H1 (cell line): ENCODE results near the gene AGT. TPM values are rescaled to one million over a fixed set of nuclear protein-coding genes. Genes with fewer than 3 reads are reported as not detected.
"Not testable (repeated sequence)": the region's sequence is repeated elsewhere in the genome, so short reads cannot be mapped to it uniquely, and the experiment has no call there.

ENCODE experiments used
- CTCF ChIA-PET: fragments of 300-600 bp; sonication (Branson Sonifier 250); formaldehyde crosslinking; loops from one replicate; lab custom pipeline; 2021; ENCODE audit not compliant: partially characterized antibody; lab: Charles Lee
- POLR2A ChIA-PET: fragments of 300-600 bp; sonication (Branson Sonifier 250); formaldehyde crosslinking; loops from one replicate; lab custom pipeline; 2021; ENCODE audit warnings: inconsistent platforms; ENCODE audit not compliant: partially characterized antibody; lab: Charles Lee
- DNase-seq, 2 experiments: peaks; one replicate each; pipeline versions ENCODE4 v3.0.0 to v3.0.0-alpha.2; 2010 to 2022; ENCODE audit warnings: low spot score in 2 of 2, low read depth in 1 of 2, mixed read lengths in 1 of 2
- FAIRE-seq: peaks from 2 replicates; lab custom pipeline; 2011; peaks lifted over from hg19 to GRCh38; lab: Jason Lieb, UNC
- H2AFZ ChIP-seq: 2 replicates; pipeline ENCODE4 v1.8.1; 2012; ENCODE audit warnings: low read length, inconsistent platforms
- H2AK5ac ChIP-seq: 2 replicates; pipeline ENCODE4 v1.6.1; 2013; ENCODE audit warnings: low read depth, low read length
- H2BK120ac ChIP-seq: replicated peaks from 2 replicates; pipeline ENCODE3; 2013; ENCODE audit warnings: low read depth, low read length, inconsistent platforms
- H2BK12ac ChIP-seq: 2 replicates; pipeline ENCODE4 v1.6.1; 2013; ENCODE audit warnings: low read depth, low read length
- H2BK15ac ChIP-seq: 2 replicates; pipeline ENCODE4 v1.6.1; 2013; ENCODE audit warnings: low read length
- H2BK20ac ChIP-seq: 2 replicates; pipeline ENCODE4 v1.6.1; 2013; ENCODE audit warnings: low read length
- H2BK5ac ChIP-seq: 2 replicates; pipeline ENCODE4 v1.6.1; 2013; ENCODE audit warnings: low read depth, low read length
- H3K14ac ChIP-seq: 2 replicates; pipeline ENCODE4 v1.6.1; 2013; ENCODE audit warnings: inconsistent platforms; ENCODE audit not compliant: insufficient read length
- H3K18ac ChIP-seq: 2 replicates; pipeline ENCODE4 v1.6.1; 2013; ENCODE audit warnings: low read length; ENCODE audit errors: extremely low read depth
- H3K23ac ChIP-seq: 2 replicates; pipeline ENCODE4 v1.6.1; 2013; ENCODE audit warnings: inconsistent platforms; ENCODE audit not compliant: insufficient read length
- H3K23me2 ChIP-seq: 2 replicates; pipeline ENCODE4 v1.6.1; 2013; ENCODE audit warnings: low read depth, low read length
- H3K27ac ChIP-seq: 2 replicates; pipeline ENCODE4 v1.6.1; 2011; ENCODE audit warnings: low read depth, low read length, inconsistent platforms
- H3K27me3 ChIP-seq, 4 experiments: replicated peaks in 1 of 4; 1 replicate in 1 of 4; 2 replicates in 3 of 4; pipeline versions ENCODE4 v1.6.1 to v1.8.1; 2011 to 2013; ENCODE audit warnings: low read length in 3 of 4, mild to moderate bottlenecking in 3 of 4, inconsistent platforms in 2 of 4, mixed read lengths in 2 of 4, moderate library complexity in 1 of 4; ENCODE audit not compliant: control insufficient read depth in 3 of 4, insufficient read depth in 3 of 4; ENCODE audit errors: extremely low read depth in 1 of 4
- H3K36me3 ChIP-seq, 4 experiments: 2 replicates each; pipeline versions ENCODE4 v1.6.1 to v1.8.1; 2011 to 2013; ENCODE audit warnings: mild to moderate bottlenecking in 4 of 4, low read length in 3 of 4, moderate library complexity in 2 of 4, control low read depth in 1 of 4, inconsistent platforms in 1 of 4; ENCODE audit not compliant: insufficient read depth in 4 of 4, control insufficient read depth in 2 of 4
- H3K4ac ChIP-seq: replicated peaks from 2 replicates; pipeline ENCODE3; 2013; ENCODE audit warnings: low read length, low read depth, mixed read lengths, inconsistent platforms; ENCODE audit not compliant: insufficient read length
- H3K4me1 ChIP-seq, 4 experiments: replicated peaks in 1 of 4; 1 replicate in 1 of 4; 2 replicates in 3 of 4; pipeline versions ENCODE4 v1.6.1 to v1.8.1; 2011 to 2013; ENCODE audit warnings: low read length in 3 of 4, inconsistent platforms in 2 of 4, mixed read lengths in 1 of 4; ENCODE audit not compliant: insufficient read depth in 4 of 4, control insufficient read depth in 3 of 4
- H3K4me2 ChIP-seq, 2 experiments: 2 replicates each; pipeline versions ENCODE4 v1.6.1 to v1.8.1; 2011 to 2013; ENCODE audit warnings: low read depth in 2 of 2, low read length in 2 of 2, control low read depth in 1 of 2, inconsistent platforms in 1 of 2, mild to moderate bottlenecking in 1 of 2; ENCODE audit not compliant: insufficient read depth in 1 of 2
- H3K4me3 ChIP-seq, 4 experiments: fragments of 200-600, 300-600 bp in 1 of 4; sonication (generic), shearing (Covaris generic), sonication (Bioruptor Twin) in 1 of 4; 2 replicates each; pipeline versions ENCODE4 v1.5.1 to v1.8.1; 2011 to 2016; ENCODE audit warnings: low read length in 4 of 4, low read depth in 3 of 4, control low read depth in 2 of 4, inconsistent platforms in 2 of 4, mild to moderate bottlenecking in 2 of 4, mixed read lengths in 1 of 4, moderate library complexity in 1 of 4; ENCODE audit not compliant: insufficient read depth in 2 of 4; ENCODE audit errors: extremely low read depth in 1 of 4
- H3K56ac ChIP-seq: replicated peaks from 2 replicates; pipeline ENCODE3; 2013; ENCODE audit warnings: low read depth, mild to moderate bottlenecking, mixed read lengths, low read length, inconsistent platforms; ENCODE audit not compliant: insufficient read length
- H3K79me1 ChIP-seq: 2 replicates; pipeline ENCODE4 v1.6.1; 2013; ENCODE audit warnings: low read depth, low read length, control low read depth
- H3K79me2 ChIP-seq, 2 experiments: 2 replicates each; pipeline versions ENCODE4 v1.6.1 to v1.8.1; 2012 to 2013; ENCODE audit warnings: low read length in 2 of 2, mild to moderate bottlenecking in 2 of 2, inconsistent platforms in 1 of 2; ENCODE audit not compliant: insufficient read depth in 2 of 2, control insufficient read depth in 1 of 2
- H3K9ac ChIP-seq, 4 experiments: replicated peaks in 1 of 4; 1 replicate in 1 of 4; 2 replicates in 3 of 4; pipeline versions ENCODE4 v1.6.1 to v1.8.1; 2011 to 2013; ENCODE audit warnings: low read depth in 3 of 4, low read length in 3 of 4, control low read depth in 2 of 4, mild to moderate bottlenecking in 2 of 4, moderate library complexity in 2 of 4, inconsistent platforms in 1 of 4; ENCODE audit errors: extremely low read depth in 1 of 4
- H3K9me3 ChIP-seq, 2 experiments: 2 replicates each; pipeline versions ENCODE4 v1.6.1 to v1.8.1; 2012 to 2013; ENCODE audit warnings: mild to moderate bottlenecking in 2 of 2, moderate library complexity in 2 of 2, control low read depth in 1 of 2, inconsistent platforms in 1 of 2, low read depth in 1 of 2, low read length in 1 of 2, mixed read lengths in 1 of 2; ENCODE audit not compliant: insufficient read depth in 2 of 2
- H4K20me1 ChIP-seq, 2 experiments: replicated peaks in 1 of 2; 2 replicates each; pipeline versions ENCODE3 to v1.8.1; 2011 to 2013; ENCODE audit warnings: inconsistent platforms in 2 of 2, low read length in 2 of 2, mild to moderate bottlenecking in 1 of 2; ENCODE audit not compliant: insufficient read depth in 2 of 2, control insufficient read depth in 1 of 2
- H4K5ac ChIP-seq: 2 replicates; pipeline ENCODE4 v1.6.1; 2013; ENCODE audit warnings: low read length, low read depth, mixed read lengths, inconsistent platforms; ENCODE audit not compliant: insufficient read length
- H4K8ac ChIP-seq: 2 replicates; pipeline ENCODE4 v1.8.0; 2013; ENCODE audit warnings: mild to moderate bottlenecking, moderate library complexity, low read length, inconsistent platforms; ENCODE audit not compliant: insufficient read depth; ENCODE audit errors: extremely low read depth
- H4K91ac ChIP-seq: replicated peaks from 2 replicates; pipeline ENCODE3; 2013; ENCODE audit warnings: low read length, mixed read lengths, inconsistent platforms; ENCODE audit not compliant: insufficient read length
- CBX5 ChIP-seq: fragments of 300-800, 300-1000 bp; sonication (generic); IDR thresholded peaks from 2 replicates; pipeline ENCODE4 v1.7.1; 2016; ENCODE audit warnings: antibody characterized with exemption, low read length, low read depth
- CREB1 ChIP-seq: IDR thresholded peaks from 2 replicates; pipeline ENCODE4 v1.6.1; 2012; ENCODE audit warnings: inconsistent platforms
- HDAC2 ChIP-seq, 2 experiments: fragments of 300-600 bp in 1 of 2; sonication (generic) in 1 of 2; IDR thresholded peaks; 2 replicates each; pipeline ENCODE4 v1.6.1; 2011 to 2012; ENCODE audit warnings: low read depth in 2 of 2, low read length in 2 of 2, mild to moderate bottlenecking in 2 of 2, moderate library complexity in 2 of 2, borderline replicate concordance in 1 of 2, inconsistent platforms in 1 of 2
- RFX5 ChIP-seq: IDR thresholded peaks from 2 replicates; pipeline ENCODE4 v1.6.1; 2011; ENCODE audit warnings: low read depth, low read length, improper control_type of control experiment, borderline replicate concordance
- WGBS, 2 experiments: shearing (Covaris generic) in 1 of 2; methylation state at CpG; one replicate each; pipeline versions ENCODE4 v1.1.6 to v1.1.7; 2013 to 2015; ENCODE audit warnings: low lambda C conversion rate in 2 of 2, mixed read lengths in 2 of 2, inconsistent platforms in 1 of 2, low coverage in 1 of 2, missing lambda C conversion rate in 1 of 2; ENCODE audit not compliant: insufficient replicate concordance in 2 of 2, insufficient coverage in 1 of 2, insufficient read length in 1 of 2; ENCODE audit errors: extremely low coverage in 1 of 2, missing lambda C conversion rate in 1 of 2; 5-methylcytosine and 5-hydroxymethylcytosine counted together
- polyA plus RNA-seq, 7 experiments: library from polyadenylated mRNA; depleted of rRNA in 3 of 7; stranded (reverse) in 5 of 7; unstranded in 2 of 7; fragments of >200 nt in 5 of 7; fragments of 200-250 nt in 2 of 7; gene quantifications; 1 replicate in 5 of 7; 2 replicates in 1 of 7; 4 replicates in 1 of 7; pipeline versions ENCODE4 v1.2.1 to v1.2.3, GENCODE V29; 2011 to 2013; ENCODE audit warnings: missing spikeins in 2 of 7, mixed read lengths in 2 of 7
- total RNA-seq: library from RNA; stranded (reverse); fragmentation: NEBNext Ultra II Directional; extraction: Animal tissue kit (Norgen Biotek cat#: 25700); gene quantifications from 2 replicates; pipeline ENCODE4 v1.2.1, GENCODE V29; 2021
- TF ChIP-seq, protein P1 (sequence below): IDR thresholded peaks from 2 replicates; pipeline ENCODE4 v1.6.1; 2011; ENCODE audit warnings: low read depth, mild to moderate bottlenecking, low read length; ENCODE audit not compliant: insufficient read depth

Gene AGT
- total and polyA plus RNA-seq, 2 of the 8 experiments (the other 6 are each of a cell fraction or from before 2014, with no cell fraction given), result 0.20 TPM; not detected in 1

DNA sequence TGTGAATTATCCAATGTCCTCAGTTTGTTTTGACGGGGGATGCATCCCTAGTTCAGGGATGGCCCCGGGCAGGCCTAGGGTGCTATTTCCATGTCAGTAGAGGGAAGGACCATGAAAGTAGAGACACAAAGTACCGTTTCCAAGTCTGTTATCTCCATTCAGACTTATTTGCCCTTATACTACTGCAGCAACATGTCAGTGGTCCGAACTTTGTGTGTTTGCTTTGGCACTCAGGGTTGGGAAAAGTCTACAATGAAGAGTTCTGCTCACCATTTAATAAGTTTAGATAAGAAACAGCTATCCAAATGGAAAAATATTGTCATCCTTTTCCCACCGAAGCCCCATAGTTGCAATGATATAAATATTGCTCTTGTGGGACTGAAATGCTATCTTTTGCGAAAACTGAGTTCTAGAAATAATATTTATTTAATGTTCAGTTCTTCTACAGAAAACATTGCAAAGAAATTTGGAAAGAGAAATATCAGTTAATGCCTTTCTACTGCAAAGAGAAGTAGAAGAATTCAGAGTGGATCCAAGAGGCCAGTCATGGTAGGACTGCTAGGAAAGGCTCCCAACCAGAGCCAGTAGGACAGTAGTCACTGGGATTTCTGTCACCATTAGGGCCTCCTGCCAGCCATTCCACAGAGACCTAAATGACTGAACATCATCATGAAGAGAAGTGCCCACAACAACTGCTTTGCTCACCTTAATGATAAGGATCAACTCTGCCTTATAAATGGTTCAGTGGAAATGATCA, 11.5 kb upstream of the AGT start (continued):
- TF ChIP-seq CREB1 (no peak), HDAC2 (IDR thresholded peaks at IDR 0.05; ENCODE audit: borderline replicate concordance in 1 of 2, low read depth in 2 of 2, low read length in 2 of 2) (no peak), CBX5 (no peak), RFX5 (no peak)
- TF ChIP-seq, protein P1, sequence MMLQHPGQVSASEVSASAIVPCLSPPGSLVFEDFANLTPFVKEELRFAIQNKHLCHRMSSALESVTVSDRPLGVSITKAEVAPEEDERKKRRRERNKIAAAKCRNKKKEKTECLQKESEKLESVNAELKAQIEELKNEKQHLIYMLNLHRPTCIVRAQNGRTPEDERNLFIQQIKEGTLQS, result no peak

DNA sequence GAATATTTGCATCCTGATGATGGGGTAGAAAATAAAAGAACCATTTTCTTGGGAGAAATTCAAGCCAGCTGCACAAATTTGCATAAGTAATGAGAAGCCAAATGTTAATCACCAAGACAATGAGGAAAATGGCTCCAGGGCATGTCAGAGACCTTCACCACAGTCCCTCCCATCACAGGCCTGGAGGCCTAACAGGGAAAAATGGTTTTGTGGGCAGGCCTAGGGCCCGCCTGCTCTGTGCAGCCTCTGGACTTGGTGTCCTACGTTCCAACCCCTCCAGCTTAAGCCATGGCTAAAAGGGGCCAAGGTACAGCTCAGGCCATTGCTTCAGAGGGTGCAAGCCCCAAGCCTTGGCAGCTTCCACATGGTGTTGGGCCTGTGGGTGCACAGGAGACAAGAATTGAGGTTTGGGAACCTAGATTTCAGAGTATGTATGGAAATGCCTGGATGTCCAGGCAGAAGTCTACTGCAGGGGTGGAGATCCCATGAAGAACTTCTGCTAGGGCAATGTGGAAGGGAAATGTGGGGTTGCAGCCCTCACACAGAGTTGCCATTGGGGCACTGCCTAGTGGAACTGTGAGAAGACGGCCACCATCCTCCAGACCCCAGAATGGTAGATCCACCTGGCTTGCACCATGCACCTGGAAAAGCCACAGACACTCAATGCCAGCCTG, 8.1 kb upstream of the AGT start:
- H4K20me1 ChIP-seq, FAIRE-seq, H2BK15ac ChIP-seq, H2BK12ac ChIP-seq, H4K8ac ChIP-seq, H3K79me2 ChIP-seq, H3K23me2 ChIP-seq, H2BK120ac ChIP-seq, H3K4me3 ChIP-seq, H2BK20ac ChIP-seq, H3K4me1 ChIP-seq, H3K4me2 ChIP-seq, H3K56ac ChIP-seq, H2AK5ac ChIP-seq, POLR2A ChIA-PET, H4K91ac ChIP-seq, H2BK5ac ChIP-seq, H3K79me1 ChIP-seq, H3K4ac ChIP-seq, H3K18ac ChIP-seq, H3K27ac ChIP-seq, H3K27me3 ChIP-seq, H3K14ac ChIP-seq, DNase-seq, H2AFZ ChIP-seq, H3K36me3 ChIP-seq, H4K5ac ChIP-seq, H3K9ac ChIP-seq, H3K23ac ChIP-seq: not testable (repeated sequence)
- 83% methylated on average over 3 of the region's 3 CpGs; no CpG with 5 or more reads in 1 of the 2 experiments for WGBS, 2 experiments
- peaks cover 8 to 12% of the 10 kb centered on the region in 2 experiments for H3K9me3 ChIP-seq
- CTCF ChIA-PET, result interaction anchor here (1.2 kb wide), 1 partner anchor 29 kb away, joined by 3 read pairs; no protein-coding TSS in a partner anchor
